Bronchial epithelial cell (primary cell): ENCODE data around the gene METRN. TPM values are rescaled to one million over a fixed set of nuclear protein-coding genes. Genes with fewer than 3 reads are reported as not detected.

Experiments
- DNase-seq: peaks from one replicate; pipeline ENCODE4 v3.0.0-alpha.2; 2010; ENCODE audit warnings: low read depth
- FAIRE-seq: peaks from 2 replicates; lab custom pipeline; 2011; peaks lifted over from hg19 to GRCh38; lab: Jason Lieb, UNC
- H3K27me3 ChIP-seq: 2 replicates; pipeline ENCODE4 v1.5.1; 2011; ENCODE audit warnings: low read length; ENCODE audit not compliant: control insufficient read depth, insufficient read depth
- H3K36me3 ChIP-seq: 2 replicates; pipeline ENCODE4 v1.5.1; 2011; ENCODE audit warnings: low read length; ENCODE audit not compliant: control insufficient read depth, insufficient read depth
- H3K4me3 ChIP-seq: 2 replicates; pipeline ENCODE4 v1.5.1; 2011; ENCODE audit warnings: mild to moderate bottlenecking, low read depth, low read length, control low read depth
- CTCF ChIP-seq: IDR thresholded peaks from 2 replicates; pipeline ENCODE4 v1.5.1; 2011; ENCODE audit warnings: mild to moderate bottlenecking, moderate library complexity, low read length, control low read depth, inconsistent platforms; ENCODE audit not compliant: insufficient read depth, severe bottlenecking
- total RNA-seq: library from RNA; depleted of rRNA; stranded (reverse); fragments of >200 nt; gene quantifications from 2 replicates; pipeline ENCODE4 v1.2.1, GENCODE V29; 2014

Gene METRN
- total RNA-seq, 1 donor from 2014 or later: 63.7 TPM

GRCh38 chr16:700684-701584 is 14.0 kb upstream of the METRN start:
- H3K4me3 ChIP-seq: no peak overlapping the region
- no peak for DNase-seq
- H3K27me3 ChIP-seq: peaks cover 32% of the 10 kb centered on the region
- H3K36me3 ChIP-seq: no peaks in the 10 kb centered on the region
- FAIRE-seq: no peak
- no peak for TF ChIP-seq CTCF

GRCh38 chr16:702341-702740 is 12.6 kb upstream of the METRN start:
- FAIRE-seq: no peak
- TF ChIP-seq CTCF: no peak
- H3K27me3 ChIP-seq: peaks cover 39% of the 10 kb centered on the region

GRCh38 chr16:703406-703805 is 11.5 kb upstream of the METRN start:
- no peaks in the 10 kb centered on the region for H3K36me3 ChIP-seq
- FAIRE-seq: no peak
- no peak for DNase-seq
- TF ChIP-seq CTCF: no peak
- H3K27me3 ChIP-seq: peaks cover 40% of the 10 kb centered on the region
- H3K4me3 ChIP-seq: no peak overlapping the region

More at GRCh38 chr16:702341-702740, 12.6 kb upstream of the METRN start:
- Histone ChIP-seq H3K4me3 (no peak overlapping the region), H3K36me3 (no peaks in the 10 kb centered on the region)
- no peak for DNase-seq

GRCh38 chr16:704047-704446 is 10.9 kb upstream of the METRN start:
- no peak for DNase-seq
- FAIRE-seq: no peak
- Histone ChIP-seq H3K27me3 (peaks cover 41% of the 10 kb centered on the region), H3K4me3 (no peak overlapping the region), H3K36me3 (no peaks in the 10 kb centered on the region)
- no peak for TF ChIP-seq CTCF

GRCh38 chr16:704552-705380 is 10.2 kb upstream of the METRN start:
- Histone ChIP-seq H3K4me3 (peak overlapping the region; percentile 17), H3K27me3 (peaks cover 45% of the 10 kb centered on the region), H3K36me3 (no peaks in the 10 kb centered on the region)
- DNase-seq: no peak
- FAIRE-seq: no peak
- no peak for TF ChIP-seq CTCF
